K562 (cell line): ENCODE results near the gene NRXN3. TPM values are rescaled to one million over a fixed set of nuclear protein-coding genes. Genes with fewer than 3 reads are reported as not detected.
A peak's percentile ranks its signal among the peaks of the same experiment; 100 is the strongest.

Experiments used
- DACH1 ChIP-seq: fragments of 450-650 bp; IDR thresholded peaks from 2 replicates; pipeline ENCODE4 v1.6.1; 2018; ENCODE audit not compliant: partially characterized antibody
- OTX1 ChIP-seq: fragments of 450-650 bp; formaldehyde crosslinking; IDR thresholded peaks from 2 replicates; pipeline ENCODE4 v1.4.0; 2022; ENCODE audit warnings: mild to moderate bottlenecking
- PRMT5 ChIP-seq: sonication (generic); formaldehyde crosslinking; IDR thresholded peaks from 2 replicates; pipeline ENCODE4 v1.5.0; 2020; ENCODE audit warnings: missing genetic modification reagents
- PRPF4 ChIP-seq: fragments of 200-400 bp; formaldehyde crosslinking; IDR thresholded peaks from one replicate; pipeline ENCODE4 v1.6.1; 2017; ENCODE audit warnings: low read length, low read depth, mild to moderate bottlenecking; ENCODE audit not compliant: insufficient read depth, poor library complexity, severe bottlenecking
- SIRT6 ChIP-seq: IDR thresholded peaks from one replicate; pipeline ENCODE4 v1.6.1; 2012; ENCODE audit warnings: low read depth, mild to moderate bottlenecking, control low read depth, inconsistent platforms, low read length, moderate library complexity
- SPI1 ChIP-seq: IDR thresholded peaks from 2 replicates; pipeline ENCODE4 v1.6.1; 2011; ENCODE audit warnings: low read depth, low read length, control low read depth, borderline replicate concordance
- TAF9B ChIP-seq: fragments of 450-650 bp; IDR thresholded peaks from 2 replicates; pipeline ENCODE4 v1.6.1; 2018; ENCODE audit warnings: mild to moderate bottlenecking; ENCODE audit not compliant: partially characterized antibody
- ZNF311 ChIP-seq: fragments of 250-450 bp; sonication (Bioruptor Pico); IDR thresholded peaks from 2 replicates; pipeline ENCODE4 v1.4.0; 2020; ENCODE audit warnings: mild to moderate bottlenecking, moderate library complexity
- polyA plus RNA-seq, 8 experiments: library from polyadenylated mRNA; depleted of rRNA in 4 of 8; stranded (reverse) in 5 of 8; unstranded in 3 of 8; fragments of >200 nt; fragmentation: Nextera tagmentation in 2 of 8; fragmentation: Illumina TruSeq in 1 of 8; extraction: Ambion mirVana in 2 of 8; extraction: Trizol in 1 of 8; gene quantifications; 2 replicates each; pipeline versions ENCODE4 v1.2.1 to v1.2.3, GENCODE V29; 2011 to 2014; ENCODE audit warnings: inconsistent platforms in 1 of 8, missing spikeins in 1 of 8
- total RNA-seq, 7 experiments: library from RNA; depleted of rRNA in 6 of 7; stranded (reverse); fragments of >200 nt in 6 of 7; fragmentation: Illumina TruSeq in 2 of 7; extraction: Trizol in 2 of 7; gene quantifications; 2 replicates each; pipeline versions ENCODE4 v1.2.1 to v1.2.3, GENCODE V29; 2011 to 2021; ENCODE audit warnings: low replicate concordance in 1 of 7
- TF ChIP-seq, protein P1 (sequence below): fragments of 450-650 bp; IDR thresholded peaks from 2 replicates; pipeline ENCODE4 v1.6.1; 2016; ENCODE audit warnings: low read depth
- TF ChIP-seq, protein P2 (sequence below), 3 experiments: IDR thresholded peaks in 2 of 3; conservative IDR thresholded peaks in 1 of 3; 2 replicates each; pipeline ENCODE4 v1.5.1; 2011 to 2012; ENCODE audit warnings: low read length in 3 of 3, mild to moderate bottlenecking in 3 of 3, control low read depth in 2 of 3, improper control_type of control experiment in 1 of 3, inconsistent platforms in 1 of 3, low read depth in 1 of 3, mixed read lengths in 1 of 3, moderate library complexity in 1 of 3; ENCODE audit not compliant: insufficient read depth in 2 of 3
- TF ChIP-seq, protein P3 (sequence below): sonication (generic); formaldehyde crosslinking; IDR thresholded peaks from 2 replicates; pipeline ENCODE4 v1.8.1; 2023; ENCODE audit warnings: missing genetic modification reagents, mild to moderate bottlenecking, borderline replicate concordance
- TF ChIP-seq, protein P4 (sequence below): sonication (generic); formaldehyde crosslinking; IDR thresholded peaks from 2 replicates; pipeline ENCODE4 v1.8.1; 2022; ENCODE audit warnings: missing genetic modification reagents

Gene NRXN3
- total and polyA plus RNA-seq, 9 of the 15 experiments (the other 6 are each of a cell fraction or from before 2014, with no cell fraction given) = 0.09 TPM; not detected in 8

DNA sequence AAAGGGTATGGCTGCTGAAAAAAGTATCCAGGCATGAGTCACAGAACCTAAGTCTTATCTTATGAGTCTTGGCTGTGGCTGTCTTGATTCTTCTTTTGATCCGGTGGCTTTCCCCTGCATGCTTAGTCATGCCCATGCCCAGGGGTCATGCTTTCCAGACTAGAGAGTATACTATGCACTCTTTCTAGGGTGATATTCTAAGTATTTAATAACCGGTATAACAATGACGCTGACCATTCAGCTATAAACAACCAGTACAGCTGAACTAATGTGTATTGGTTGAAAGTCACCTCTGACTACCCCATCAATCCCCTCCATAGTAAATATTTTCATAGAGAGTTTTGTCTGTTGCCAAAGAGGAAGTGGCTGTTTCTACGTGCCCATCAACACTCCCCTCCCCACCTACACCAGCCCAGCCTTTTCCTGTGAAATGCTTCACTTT lies 34.7 kb upstream of the NRXN3 start (continued):
- TF ChIP-seq, protein P1, sequence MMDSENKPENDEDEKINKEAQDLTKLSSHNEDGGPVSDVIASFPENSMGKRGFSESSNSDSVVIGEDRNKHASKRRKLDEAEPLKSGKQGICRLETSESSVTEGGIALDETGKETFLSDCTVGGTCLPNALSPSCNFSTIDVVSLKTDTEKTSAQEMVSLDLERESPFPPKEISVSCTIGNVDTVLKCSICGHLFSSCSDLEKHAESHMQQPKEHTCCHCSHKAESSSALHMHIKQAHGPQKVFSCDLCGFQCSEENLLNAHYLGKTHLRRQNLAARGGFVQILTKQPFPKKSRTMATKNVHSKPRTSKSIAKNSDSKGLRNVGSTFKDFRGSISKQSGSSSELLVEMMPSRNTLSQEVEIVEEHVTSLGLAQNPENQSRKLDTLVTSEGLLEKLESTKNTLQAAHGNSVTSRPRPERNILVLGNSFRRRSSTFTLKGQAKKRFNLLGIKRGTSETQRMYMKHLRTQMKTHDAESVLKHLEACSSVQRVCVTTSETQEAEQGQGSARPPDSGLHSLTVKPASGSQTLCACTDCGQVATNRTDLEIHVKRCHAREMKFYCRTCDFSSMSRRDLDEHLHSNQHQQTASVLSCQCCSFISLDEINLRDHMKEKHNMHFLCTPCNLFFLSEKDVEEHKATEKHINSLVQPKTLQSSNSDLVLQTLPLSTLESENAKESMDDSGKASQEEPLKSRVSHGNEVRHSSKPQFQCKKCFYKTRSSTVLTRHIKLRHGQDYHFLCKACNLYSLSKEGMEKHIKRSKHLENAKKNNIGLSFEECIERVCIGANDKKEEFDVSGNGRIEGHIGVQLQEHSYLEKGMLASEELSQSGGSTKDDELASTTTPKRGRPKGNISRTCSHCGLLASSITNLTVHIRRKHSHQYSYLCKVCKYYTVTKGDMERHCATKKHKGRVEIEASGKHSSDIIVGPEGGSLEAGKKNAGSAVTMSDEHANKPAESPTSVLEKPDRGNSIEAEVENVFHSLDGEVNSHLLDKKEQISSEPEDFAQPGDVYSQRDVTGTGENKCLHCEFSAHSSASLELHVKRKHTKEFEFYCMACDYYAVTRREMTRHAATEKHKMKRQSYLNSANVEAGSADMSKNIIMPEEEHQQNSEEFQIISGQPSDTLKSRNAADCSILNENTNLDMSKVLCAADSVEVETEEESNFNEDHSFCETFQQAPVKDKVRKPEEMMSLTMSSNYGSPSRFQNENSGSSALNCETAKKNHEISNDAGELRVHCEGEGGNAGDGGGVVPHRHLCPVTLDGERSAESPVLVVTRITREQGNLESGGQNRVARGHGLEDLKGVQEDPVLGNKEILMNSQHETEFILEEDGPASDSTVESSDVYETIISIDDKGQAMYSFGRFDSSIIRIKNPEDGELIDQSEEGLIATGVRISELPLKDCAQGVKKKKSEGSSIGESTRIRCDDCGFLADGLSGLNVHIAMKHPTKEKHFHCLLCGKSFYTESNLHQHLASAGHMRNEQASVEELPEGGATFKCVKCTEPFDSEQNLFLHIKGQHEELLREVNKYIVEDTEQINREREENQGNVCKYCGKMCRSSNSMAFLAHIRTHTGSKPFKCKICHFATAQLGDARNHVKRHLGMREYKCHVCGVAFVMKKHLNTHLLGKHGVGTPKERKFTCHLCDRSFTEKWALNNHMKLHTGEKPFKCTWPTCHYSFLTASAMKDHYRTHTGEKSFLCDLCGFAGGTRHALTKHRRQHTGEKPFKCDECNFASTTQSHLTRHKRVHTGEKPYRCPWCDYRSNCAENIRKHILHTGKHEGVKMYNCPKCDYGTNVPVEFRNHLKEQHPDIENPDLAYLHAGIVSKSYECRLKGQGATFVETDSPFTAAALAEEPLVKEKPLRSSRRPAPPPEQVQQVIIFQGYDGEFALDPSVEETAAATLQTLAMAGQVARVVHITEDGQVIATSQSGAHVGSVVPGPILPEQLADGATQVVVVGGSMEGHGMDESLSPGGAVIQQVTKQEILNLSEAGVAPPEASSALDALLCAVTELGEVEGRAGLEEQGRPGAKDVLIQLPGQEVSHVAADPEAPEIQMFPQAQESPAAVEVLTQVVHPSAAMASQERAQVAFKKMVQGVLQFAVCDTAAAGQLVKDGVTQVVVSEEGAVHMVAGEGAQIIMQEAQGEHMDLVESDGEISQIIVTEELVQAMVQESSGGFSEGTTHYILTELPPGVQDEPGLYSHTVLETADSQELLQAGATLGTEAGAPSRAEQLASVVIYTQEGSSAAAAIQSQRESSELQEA = no peak
- TF ChIP-seq OTX1 (no peak), DACH1 (no peak), PRMT5 (CRISPR knock-in tag) (no peak), PRPF4 (no peak), ZNF311 (CRISPR knock-in tag) (no peak), SPI1 (peak; percentile 69), SIRT6 (no peak), TAF9B (no peak)
- TF ChIP-seq, protein P2, sequence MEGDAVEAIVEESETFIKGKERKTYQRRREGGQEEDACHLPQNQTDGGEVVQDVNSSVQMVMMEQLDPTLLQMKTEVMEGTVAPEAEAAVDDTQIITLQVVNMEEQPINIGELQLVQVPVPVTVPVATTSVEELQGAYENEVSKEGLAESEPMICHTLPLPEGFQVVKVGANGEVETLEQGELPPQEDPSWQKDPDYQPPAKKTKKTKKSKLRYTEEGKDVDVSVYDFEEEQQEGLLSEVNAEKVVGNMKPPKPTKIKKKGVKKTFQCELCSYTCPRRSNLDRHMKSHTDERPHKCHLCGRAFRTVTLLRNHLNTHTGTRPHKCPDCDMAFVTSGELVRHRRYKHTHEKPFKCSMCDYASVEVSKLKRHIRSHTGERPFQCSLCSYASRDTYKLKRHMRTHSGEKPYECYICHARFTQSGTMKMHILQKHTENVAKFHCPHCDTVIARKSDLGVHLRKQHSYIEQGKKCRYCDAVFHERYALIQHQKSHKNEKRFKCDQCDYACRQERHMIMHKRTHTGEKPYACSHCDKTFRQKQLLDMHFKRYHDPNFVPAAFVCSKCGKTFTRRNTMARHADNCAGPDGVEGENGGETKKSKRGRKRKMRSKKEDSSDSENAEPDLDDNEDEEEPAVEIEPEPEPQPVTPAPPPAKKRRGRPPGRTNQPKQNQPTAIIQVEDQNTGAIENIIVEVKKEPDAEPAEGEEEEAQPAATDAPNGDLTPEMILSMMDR (IDR thresholded peaks at IDR 0.05 in 2 of 3, conservative IDR thresholded peaks at IDR 0.05 in 1 of 3; ENCODE audit: insufficient read depth in 2 of 3, low read depth in 1 of 3, low read length in 3 of 3) = no peak
- TF ChIP-seq, protein P3, sequence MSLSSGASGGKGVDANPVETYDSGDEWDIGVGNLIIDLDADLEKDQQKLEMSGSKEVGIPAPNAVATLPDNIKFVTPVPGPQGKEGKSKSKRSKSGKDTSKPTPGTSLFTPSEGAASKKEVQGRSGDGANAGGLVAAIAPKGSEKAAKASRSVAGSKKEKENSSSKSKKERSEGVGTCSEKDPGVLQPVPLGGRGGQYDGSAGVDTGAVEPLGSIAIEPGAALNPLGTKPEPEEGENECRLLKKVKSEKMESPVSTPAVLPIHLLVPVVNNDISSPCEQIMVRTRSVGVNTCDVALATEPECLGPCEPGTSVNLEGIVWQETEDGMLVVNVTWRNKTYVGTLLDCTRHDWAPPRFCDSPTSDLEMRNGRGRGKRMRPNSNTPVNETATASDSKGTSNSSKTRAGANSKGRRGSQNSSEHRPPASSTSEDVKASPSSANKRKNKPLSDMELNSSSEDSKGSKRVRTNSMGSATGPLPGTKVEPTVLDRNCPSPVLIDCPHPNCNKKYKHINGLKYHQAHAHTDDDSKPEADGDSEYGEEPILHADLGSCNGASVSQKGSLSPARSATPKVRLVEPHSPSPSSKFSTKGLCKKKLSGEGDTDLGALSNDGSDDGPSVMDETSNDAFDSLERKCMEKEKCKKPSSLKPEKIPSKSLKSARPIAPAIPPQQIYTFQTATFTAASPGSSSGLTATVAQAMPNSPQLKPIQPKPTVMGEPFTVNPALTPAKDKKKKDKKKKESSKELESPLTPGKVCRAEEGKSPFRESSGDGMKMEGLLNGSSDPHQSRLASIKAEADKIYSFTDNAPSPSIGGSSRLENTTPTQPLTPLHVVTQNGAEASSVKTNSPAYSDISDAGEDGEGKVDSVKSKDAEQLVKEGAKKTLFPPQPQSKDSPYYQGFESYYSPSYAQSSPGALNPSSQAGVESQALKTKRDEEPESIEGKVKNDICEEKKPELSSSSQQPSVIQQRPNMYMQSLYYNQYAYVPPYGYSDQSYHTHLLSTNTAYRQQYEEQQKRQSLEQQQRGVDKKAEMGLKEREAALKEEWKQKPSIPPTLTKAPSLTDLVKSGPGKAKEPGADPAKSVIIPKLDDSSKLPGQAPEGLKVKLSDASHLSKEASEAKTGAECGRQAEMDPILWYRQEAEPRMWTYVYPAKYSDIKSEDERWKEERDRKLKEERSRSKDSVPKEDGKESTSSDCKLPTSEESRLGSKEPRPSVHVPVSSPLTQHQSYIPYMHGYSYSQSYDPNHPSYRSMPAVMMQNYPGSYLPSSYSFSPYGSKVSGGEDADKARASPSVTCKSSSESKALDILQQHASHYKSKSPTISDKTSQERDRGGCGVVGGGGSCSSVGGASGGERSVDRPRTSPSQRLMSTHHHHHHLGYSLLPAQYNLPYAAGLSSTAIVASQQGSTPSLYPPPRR (CRISPR knock-in tag) = no peak
- TF ChIP-seq, protein P4, sequence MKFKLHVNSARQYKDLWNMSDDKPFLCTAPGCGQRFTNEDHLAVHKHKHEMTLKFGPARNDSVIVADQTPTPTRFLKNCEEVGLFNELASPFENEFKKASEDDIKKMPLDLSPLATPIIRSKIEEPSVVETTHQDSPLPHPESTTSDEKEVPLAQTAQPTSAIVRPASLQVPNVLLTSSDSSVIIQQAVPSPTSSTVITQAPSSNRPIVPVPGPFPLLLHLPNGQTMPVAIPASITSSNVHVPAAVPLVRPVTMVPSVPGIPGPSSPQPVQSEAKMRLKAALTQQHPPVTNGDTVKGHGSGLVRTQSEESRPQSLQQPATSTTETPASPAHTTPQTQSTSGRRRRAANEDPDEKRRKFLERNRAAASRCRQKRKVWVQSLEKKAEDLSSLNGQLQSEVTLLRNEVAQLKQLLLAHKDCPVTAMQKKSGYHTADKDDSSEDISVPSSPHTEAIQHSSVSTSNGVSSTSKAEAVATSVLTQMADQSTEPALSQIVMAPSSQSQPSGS (CRISPR knock-in tag) = no peak
